KOPT-K1 (cell line): ENCODE data around the gene CCDC9B.

ENCODE experiments used
- H3K27ac ChIP-seq: fragments of 200-600 bp; sonication (generic); 2 replicates; pipeline ENCODE4 v1.5.1; 2016; ENCODE audit warnings: antibody characterized with exemption, mild to moderate bottlenecking, low read depth, low read length; ENCODE audit not compliant: poor library complexity, severe bottlenecking
- H3K36me3 ChIP-seq: fragments of 200-600 bp; sonication (generic); 2 replicates; pipeline ENCODE4 v1.5.1; 2017; ENCODE audit warnings: antibody characterized with exemption, mild to moderate bottlenecking, low read length, moderate library complexity; ENCODE audit not compliant: insufficient read depth
- H3K9me3 ChIP-seq: fragments of 200-600 bp; sonication (generic); 2 replicates; pipeline ENCODE4 v1.5.1; 2017; ENCODE audit warnings: antibody characterized with exemption, low read length, mild to moderate bottlenecking; ENCODE audit not compliant: insufficient read depth, poor library complexity, severe bottlenecking

The CCDC9B gene

GRCh38 chr15:40314723-40315276, 25.9 kb downstream of the CCDC9B start:
- no peaks in the 10 kb centered on the region for H3K9me3 ChIP-seq
- H3K27ac ChIP-seq: no peak overlapping the region
- H3K36me3 ChIP-seq: no peaks in the 10 kb centered on the region

GRCh38 chr15:40313531-40314398, 27.0 kb downstream of the CCDC9B start:
- no peaks in the 10 kb centered on the region for H3K36me3 ChIP-seq
- H3K9me3 ChIP-seq: no peaks in the 10 kb centered on the region
- H3K27ac ChIP-seq: no peak overlapping the region

DNA sequence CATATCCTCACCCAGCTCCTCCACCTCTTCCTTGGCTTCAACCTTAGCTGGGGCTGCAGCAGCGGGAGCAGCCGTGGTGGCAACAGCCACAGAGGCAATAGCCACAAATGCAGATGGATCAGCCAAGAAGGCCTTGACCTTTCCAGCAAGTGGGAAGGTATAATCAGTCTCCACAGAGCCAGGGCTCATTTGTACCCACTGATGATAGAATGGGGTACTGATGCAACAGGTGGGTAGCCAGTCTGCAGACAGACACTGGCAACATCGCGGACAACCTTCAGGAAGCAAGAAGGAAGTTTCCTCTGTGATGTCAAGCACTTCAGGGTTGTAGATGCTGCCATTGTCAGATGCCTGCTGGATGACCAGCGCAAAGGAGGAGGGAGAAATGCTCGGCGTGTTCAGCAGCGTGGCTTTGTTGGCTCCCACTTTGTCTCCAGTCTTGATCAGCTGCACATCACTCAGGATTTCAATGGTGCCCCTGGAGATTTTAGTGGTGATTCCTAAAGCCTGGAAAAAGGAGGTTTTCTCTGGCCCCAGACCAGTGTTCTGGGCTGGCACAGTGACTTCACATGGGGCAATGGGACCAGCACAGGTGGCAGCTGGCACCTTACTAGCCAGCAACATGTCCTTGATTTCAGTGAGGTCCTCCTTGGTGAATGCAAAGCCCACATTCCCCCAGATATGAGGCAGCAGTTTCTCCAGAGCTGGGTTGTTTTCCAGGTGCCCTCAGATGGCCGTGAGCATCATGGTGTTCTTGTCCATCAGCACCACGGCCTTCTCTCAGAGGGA, 28.2 kb downstream of the CCDC9B start:
- no peaks in the 10 kb centered on the region for H3K9me3 ChIP-seq
- H3K36me3 ChIP-seq: no peaks in the 10 kb centered on the region
- H3K27ac ChIP-seq: no peak overlapping the region

DNA sequence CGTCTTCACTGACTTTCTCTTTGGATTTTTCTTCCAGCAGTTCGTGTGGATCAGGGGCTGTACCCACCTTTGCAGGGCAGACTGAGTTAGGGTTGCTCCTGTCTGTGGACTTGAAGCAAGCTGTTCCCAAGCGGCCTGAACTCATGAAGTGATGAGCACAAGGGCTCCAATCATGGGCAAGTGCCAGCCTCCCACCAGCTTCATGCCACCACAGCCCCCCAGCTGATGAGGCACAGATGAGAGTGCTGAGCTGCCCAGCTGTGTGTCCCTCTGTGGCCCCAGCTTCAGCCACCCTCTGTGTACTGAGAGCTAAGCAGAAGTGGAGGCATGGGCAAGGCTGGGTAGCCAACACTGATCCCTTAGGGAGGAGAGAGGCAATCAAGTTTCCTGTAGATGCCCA, 29.7 kb downstream of the CCDC9B start:
- H3K9me3 ChIP-seq: no peaks in the 10 kb centered on the region
- no peak overlapping the region for H3K27ac ChIP-seq

GRCh38 chr15:40310001-40310959, 30.5 kb downstream of the CCDC9B start:
- no peaks in the 10 kb centered on the region for H3K36me3 ChIP-seq
- H3K9me3 ChIP-seq: no peaks in the 10 kb centered on the region
- H3K27ac ChIP-seq: no peak overlapping the region

More for the DNA sequence above, 29.7 kb downstream of the CCDC9B start:
- no peaks in the 10 kb centered on the region for H3K36me3 ChIP-seq

DNA sequence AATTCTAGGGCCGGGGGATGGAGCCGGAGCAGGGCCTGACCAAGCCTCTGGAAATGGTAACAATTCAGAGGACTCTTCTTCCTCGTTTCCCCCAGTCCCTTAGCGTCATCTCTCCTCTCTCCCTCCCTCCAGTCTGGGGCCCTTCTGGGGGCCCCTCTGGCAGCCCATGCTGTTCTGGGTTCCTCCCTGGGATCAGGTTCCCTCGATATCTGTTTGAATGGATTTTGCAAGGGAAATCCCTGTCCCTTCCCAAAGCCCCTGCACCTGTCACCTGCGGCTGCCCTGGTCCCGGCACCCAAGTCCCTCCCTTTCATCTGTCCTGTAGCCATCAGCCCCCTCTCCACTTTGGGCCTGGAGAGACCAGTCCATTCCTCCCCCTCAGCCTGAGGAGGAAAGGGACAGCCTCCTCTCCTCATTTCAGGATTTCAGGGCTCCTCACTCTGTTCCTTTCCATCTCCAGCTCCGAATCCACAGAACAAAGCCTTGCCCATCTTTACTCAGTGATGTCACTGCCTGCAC, 31.3 kb downstream of the CCDC9B start:
- no peaks in the 10 kb centered on the region for H3K9me3 ChIP-seq
- peak overlapping the region; percentile 99 for H3K27ac ChIP-seq
- H3K36me3 ChIP-seq: no peaks in the 10 kb centered on the region

- Histone ChIP-seq H3K36me3 (peaks cover 12% of the 10 kb centered on the region; the same call in 1 of the 2 replicates), H3K9me3 (no peaks in the 10 kb centered on the region), H3K27ac (peak within 1 kb of the TSS; percentile 99)
These were observed 33.1 kb downstream of the CCDC9B start, which contains the start of gene PLCB2 for GRCh38 chr15:40307421-40308211. Gene PLCB2 (minus strand): TSS chr15:40307935. CDS start chr15:40307672, 263 bp downstream.

DNA sequence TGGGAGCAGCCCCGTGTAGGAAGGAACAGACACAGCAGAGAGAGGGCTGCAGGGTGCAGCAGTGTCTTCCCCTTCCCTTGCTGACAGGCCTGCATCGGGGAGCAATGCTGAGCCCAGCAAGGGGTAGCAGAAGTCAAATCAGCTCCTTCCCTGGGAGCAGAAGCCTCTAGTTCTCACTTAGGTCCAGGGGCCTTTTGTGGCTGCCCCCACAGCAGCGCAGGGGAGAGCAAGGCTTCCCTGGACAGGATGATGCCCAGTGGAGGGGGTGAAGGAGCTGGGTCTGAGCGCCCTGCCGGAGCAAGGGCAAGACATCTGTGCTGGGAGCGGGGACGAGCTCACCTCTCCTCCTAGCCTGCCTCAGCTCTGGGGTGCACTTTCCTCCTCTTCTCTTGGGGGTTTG, 33.8 kb downstream of the CCDC9B start:
- H3K27ac ChIP-seq: peak overlapping the region; percentile 99
- H3K9me3 ChIP-seq: no peaks in the 10 kb centered on the region
- peaks cover 19% of the 10 kb centered on the region; the same call in 1 of the 2 replicates for H3K36me3 ChIP-seq

GRCh38 chr15:40306371-40306770, 34.4 kb downstream of the CCDC9B start:
- Histone ChIP-seq H3K36me3 (peaks cover 25% of the 10 kb centered on the region; the same call in 1 of the 2 replicates), H3K27ac (peak overlapping the region; percentile 99), H3K9me3 (no peaks in the 10 kb centered on the region)

DNA sequence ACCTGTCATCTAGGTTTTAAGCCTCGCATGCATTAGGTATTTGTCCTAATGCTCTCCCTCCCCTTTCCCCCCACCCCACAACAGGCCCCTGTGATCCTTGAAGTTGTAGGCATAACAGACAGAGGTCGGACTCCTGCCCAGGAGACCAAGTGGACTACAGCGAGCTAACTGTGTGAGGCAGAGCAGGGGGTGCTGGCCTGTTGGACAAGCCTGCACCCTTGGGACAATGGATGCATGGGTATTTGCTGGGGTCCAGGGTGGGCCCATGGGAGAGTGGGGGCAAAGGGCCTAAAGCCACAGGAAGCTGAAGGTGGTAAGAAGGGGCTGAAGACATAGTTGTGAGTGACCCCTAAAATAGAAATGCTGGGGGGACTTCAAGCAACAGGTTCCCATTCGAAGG, 35.5 kb downstream of the CCDC9B start:
- Histone ChIP-seq H3K9me3 (peaks cover 2% of the 10 kb centered on the region), H3K36me3 (peaks cover 33% of the 10 kb centered on the region; the same call in 1 of the 2 replicates), H3K27ac (no peak overlapping the region)

- peaks cover 4% of the 10 kb centered on the region for H3K9me3 ChIP-seq
- H3K36me3 ChIP-seq: peaks cover 40% of the 10 kb centered on the region; the same call in 1 of the 2 replicates
- no peak overlapping the region for H3K27ac ChIP-seq
These were observed 37.2 kb downstream of the CCDC9B start for GRCh38 chr15:40303576-40303975.

DNA sequence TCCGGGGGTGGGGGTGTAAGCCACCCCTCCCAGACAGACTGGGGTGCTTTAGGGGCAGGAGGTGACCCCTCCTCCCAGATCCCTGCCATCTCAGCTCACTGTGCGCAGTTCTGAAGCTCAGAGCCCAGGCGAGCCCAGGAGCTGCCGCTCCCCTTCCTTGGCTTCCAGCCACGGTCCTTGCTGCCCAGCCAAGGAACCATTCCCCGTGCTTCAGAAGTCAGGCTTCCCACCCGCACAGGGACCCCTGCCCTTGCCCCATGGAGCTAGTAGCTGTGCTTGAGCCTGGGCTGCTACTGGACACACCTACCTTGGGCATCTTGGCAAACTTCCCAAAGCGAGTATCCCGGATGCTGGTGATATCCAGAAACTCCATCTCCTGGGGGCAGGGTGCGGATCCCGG, 37.8 kb downstream of the CCDC9B start:
- peaks cover 44% of the 10 kb centered on the region; the same call in 1 of the 2 replicates for H3K36me3 ChIP-seq
- H3K9me3 ChIP-seq: peaks cover 4% of the 10 kb centered on the region

DNA sequence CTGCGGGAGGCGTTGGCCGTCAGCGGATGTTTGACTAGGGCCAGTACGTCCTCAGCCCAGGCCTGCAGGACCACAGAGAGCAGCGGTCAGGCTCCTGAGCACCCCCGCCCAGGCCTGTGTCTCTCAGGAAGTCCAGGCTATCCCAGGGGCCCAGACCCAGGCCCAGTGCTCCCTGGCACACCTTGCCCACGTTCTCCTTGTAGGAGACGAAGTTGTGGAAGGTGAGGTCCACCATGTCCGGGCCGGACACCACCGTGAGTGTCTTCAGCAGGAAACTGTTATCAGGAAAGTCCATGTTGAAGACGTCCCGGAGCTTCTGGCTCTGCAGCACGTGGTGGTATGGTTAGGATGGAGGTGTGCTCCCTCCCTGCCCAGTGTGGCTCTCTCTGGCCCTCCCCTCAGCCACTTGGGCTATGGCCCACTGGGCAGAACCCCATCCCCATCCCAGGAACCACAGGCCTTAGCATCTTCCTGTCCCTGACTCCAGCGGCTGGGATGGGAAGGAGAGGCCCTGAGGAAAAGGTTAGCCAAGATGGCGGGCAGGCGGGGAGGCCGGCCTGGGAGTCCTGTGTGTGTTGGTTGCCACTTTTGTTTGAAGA, 38.4 kb downstream of the CCDC9B start:
- Histone ChIP-seq H3K27ac (no peak overlapping the region), H3K36me3 (peaks cover 44% of the 10 kb centered on the region; the same call in 1 of the 2 replicates), H3K9me3 (peaks cover 4% of the 10 kb centered on the region)

More for the DNA sequence above, 37.8 kb downstream of the CCDC9B start:
- no peak overlapping the region for H3K27ac ChIP-seq
